Measurements from ENCODE around the gene ATAD1. TPM values are rescaled to one million over a fixed set of nuclear protein-coding genes. Genes with fewer than 3 reads are reported as not detected.
"Not testable (repeated sequence)": the region's sequence is repeated elsewhere in the genome, so short reads cannot be mapped to it uniquely, and the experiment has no call there.

Gene ATAD1
- total RNA-seq, 1 donor from 2014 or later, result 73.7 TPM

- Histone ChIP-seq H3K4me3 (ENCODE audit: low read depth, low read length) (no peak overlapping the region), H3K36me3 (ENCODE audit: control insufficient read depth, insufficient read depth, low read length) (no peaks in the 10 kb centered on the region), H3K27me3 (ENCODE audit: control insufficient read depth, insufficient read depth, low read length) (no peaks in the 10 kb centered on the region)
- no peak for DNase-seq (ENCODE audit: low read depth)
- TF ChIP-seq CTCF (IDR thresholded peaks at IDR 0.05; ENCODE audit: insufficient read depth, low read length, severe bottlenecking), result no peak
- no peak for FAIRE-seq
Observed at GRCh38 chr10:87751274-87751673, 66.8 kb downstream of the ATAD1 start.

GRCh38 chr10:87750817-87751216 lies 67.2 kb downstream of the ATAD1 start:
- DNase-seq (ENCODE audit: low read depth) (no peak), FAIRE-seq (no peak)
- no peak overlapping the region for H3K4me3 ChIP-seq (ENCODE audit: low read depth, low read length)
- H3K36me3 ChIP-seq (ENCODE audit: control insufficient read depth, insufficient read depth, low read length), result no peaks in the 10 kb centered on the region
- no peaks in the 10 kb centered on the region for H3K27me3 ChIP-seq (ENCODE audit: control insufficient read depth, insufficient read depth, low read length)
- no peak for TF ChIP-seq CTCF (IDR thresholded peaks at IDR 0.05; ENCODE audit: insufficient read depth, low read length, severe bottlenecking)

- no peaks in the 10 kb centered on the region for H3K27me3 ChIP-seq (ENCODE audit: control insufficient read depth, insufficient read depth, low read length)
- TF ChIP-seq CTCF (IDR thresholded peaks at IDR 0.05; ENCODE audit: insufficient read depth, low read length, severe bottlenecking), result no peak
- H3K36me3 ChIP-seq (ENCODE audit: control insufficient read depth, insufficient read depth, low read length), result no peaks in the 10 kb centered on the region
- DNase-seq (ENCODE audit: low read depth) (peak; percentile 29), FAIRE-seq (no peak)
- H3K4me3 ChIP-seq (ENCODE audit: low read depth, low read length), result no peak overlapping the region
Observed at GRCh38 chr10:87750001-87750671, 67.9 kb downstream of the ATAD1 start.

GRCh38 chr10:87748244-87748643 lies 69.8 kb downstream of the ATAD1 start:
- DNase-seq (ENCODE audit: low read depth); H3K4me3 ChIP-seq (ENCODE audit: low read depth, low read length); H3K36me3 ChIP-seq (ENCODE audit: control insufficient read depth, insufficient read depth, low read length); H3K27me3 ChIP-seq (ENCODE audit: control insufficient read depth, insufficient read depth, low read length); FAIRE-seq: not testable (repeated sequence)

- Histone ChIP-seq H3K4me3 (ENCODE audit: low read depth, low read length) (no peak overlapping the region), H3K27me3 (ENCODE audit: control insufficient read depth, insufficient read depth, low read length) (no peaks in the 10 kb centered on the region), H3K36me3 (ENCODE audit: control insufficient read depth, insufficient read depth, low read length) (no peaks in the 10 kb centered on the region)
- FAIRE-seq, result no peak
- DNase-seq (ENCODE audit: low read depth), result no peak
- TF ChIP-seq CTCF (IDR thresholded peaks at IDR 0.05; ENCODE audit: insufficient read depth, low read length, severe bottlenecking), result no peak
Observed at GRCh38 chr10:87746911-87747310, 71.1 kb downstream of the ATAD1 start.

- TF ChIP-seq CTCF (IDR thresholded peaks at IDR 0.05; ENCODE audit: insufficient read depth, low read length, severe bottlenecking), result no peak
- Histone ChIP-seq H3K4me3 (ENCODE audit: low read depth, low read length) (no peak overlapping the region), H3K27me3 (ENCODE audit: control insufficient read depth, insufficient read depth, low read length) (no peaks in the 10 kb centered on the region), H3K36me3 (ENCODE audit: control insufficient read depth, insufficient read depth, low read length) (no peaks in the 10 kb centered on the region)
- DNase-seq (ENCODE audit: low read depth) (no peak), FAIRE-seq (no peak)
Observed at GRCh38 chr10:87744606-87745005, 73.4 kb downstream of the ATAD1 start.

- H3K4me3 ChIP-seq (ENCODE audit: low read depth, low read length); H3K36me3 ChIP-seq (ENCODE audit: control insufficient read depth, insufficient read depth, low read length); DNase-seq (ENCODE audit: low read depth); FAIRE-seq; H3K27me3 ChIP-seq (ENCODE audit: control insufficient read depth, insufficient read depth, low read length): not testable (repeated sequence)
Observed at GRCh38 chr10:87742992-87743610, 74.9 kb downstream of the ATAD1 start.

All from bronchial epithelial cell (primary cell).